ENCODE results near the gene WDR33.
"Not testable (repeated sequence)": the region's sequence is repeated elsewhere in the genome, so short reads cannot be mapped to it uniquely, and the experiment has no call there.

Gene WDR33

DNA sequence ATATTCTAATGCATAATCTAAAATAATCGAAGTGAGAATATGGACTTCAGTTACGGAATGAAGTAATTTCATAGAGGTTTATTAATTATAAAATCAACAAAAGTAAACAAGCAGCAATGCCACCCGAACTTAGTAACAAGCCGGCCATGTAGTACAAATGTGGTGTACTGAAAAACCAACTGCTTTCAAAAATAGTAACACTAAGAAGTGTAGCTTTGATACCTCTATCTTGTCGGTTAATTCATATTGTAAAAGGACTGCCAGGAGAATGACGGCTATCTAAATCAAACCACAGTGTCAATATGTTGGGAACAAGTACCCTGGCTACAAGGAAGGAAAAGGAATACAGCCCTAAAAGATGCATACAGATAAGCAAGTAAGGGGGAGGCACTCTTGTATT, 48.5 kb downstream of the WDR33 start:
- DNase-seq: no peak

- DNase-seq: no peak
These were observed 51.0 kb downstream of the WDR33 start for GRCh38 chr2:127759931-127760330.

DNA sequence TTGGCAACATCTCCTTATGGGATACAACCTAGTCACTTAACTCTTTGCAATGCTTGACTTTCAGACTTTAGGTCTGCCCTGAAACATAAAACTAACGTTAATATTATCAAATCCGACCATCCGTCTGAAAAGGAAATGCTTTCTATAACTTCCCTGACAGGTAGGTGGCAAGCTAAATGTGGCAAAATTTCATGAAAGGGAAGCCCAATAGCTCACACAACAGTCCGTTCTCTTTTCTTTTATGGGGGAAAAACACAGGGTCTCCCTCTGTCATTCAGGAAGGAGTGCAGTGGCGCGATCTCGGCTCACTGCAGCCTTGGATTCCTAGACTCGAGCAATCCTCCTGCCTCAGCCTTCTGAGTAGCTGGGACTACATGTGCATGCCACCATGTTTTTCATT, 56.8 kb downstream of the WDR33 start:
- DNase-seq: no peak

DNA sequence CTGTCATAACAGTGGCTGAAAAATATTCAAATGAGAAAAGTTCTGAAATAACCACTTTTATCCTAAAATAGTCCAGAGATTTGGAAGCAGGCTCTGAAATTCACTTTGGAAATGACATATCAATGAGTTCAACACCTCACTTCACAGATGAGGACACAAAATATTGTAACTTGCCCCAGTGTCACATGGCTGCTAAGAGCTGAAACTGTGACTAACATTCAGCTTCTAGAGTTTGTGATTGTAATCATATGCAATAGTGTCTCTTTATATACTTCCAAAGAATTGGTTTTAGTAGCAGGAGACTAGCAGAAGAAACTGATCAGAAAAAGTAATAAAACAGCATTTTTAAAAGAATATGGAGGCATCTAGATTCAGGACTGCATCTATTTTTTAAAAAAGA, 57.6 kb downstream of the WDR33 start:
- no peak for DNase-seq

DNA sequence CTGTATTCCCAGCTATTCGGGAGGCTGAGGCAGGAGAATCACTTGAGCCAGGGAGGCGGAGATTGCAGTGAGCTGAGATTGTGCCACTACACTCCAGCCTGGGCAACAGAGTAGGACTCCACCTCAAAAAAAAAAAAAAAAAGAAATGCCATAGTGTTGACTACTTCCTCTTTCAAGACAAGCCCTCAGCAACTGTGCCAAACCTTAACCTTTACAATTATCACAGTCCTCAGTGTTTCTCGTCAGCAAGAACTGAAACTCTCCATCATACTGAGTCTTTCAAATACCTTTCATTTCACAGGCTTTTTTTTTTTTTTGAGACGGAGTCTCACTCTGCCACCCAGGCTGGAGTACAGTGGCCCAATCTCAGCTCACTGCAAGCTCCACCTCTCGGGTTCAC, 61.4 kb downstream of the WDR33 start:
- DNase-seq: not testable (repeated sequence)

GRCh38 chr2:127747621-127748020, 63.4 kb downstream of the WDR33 start:
- DNase-seq: no peak

DNA sequence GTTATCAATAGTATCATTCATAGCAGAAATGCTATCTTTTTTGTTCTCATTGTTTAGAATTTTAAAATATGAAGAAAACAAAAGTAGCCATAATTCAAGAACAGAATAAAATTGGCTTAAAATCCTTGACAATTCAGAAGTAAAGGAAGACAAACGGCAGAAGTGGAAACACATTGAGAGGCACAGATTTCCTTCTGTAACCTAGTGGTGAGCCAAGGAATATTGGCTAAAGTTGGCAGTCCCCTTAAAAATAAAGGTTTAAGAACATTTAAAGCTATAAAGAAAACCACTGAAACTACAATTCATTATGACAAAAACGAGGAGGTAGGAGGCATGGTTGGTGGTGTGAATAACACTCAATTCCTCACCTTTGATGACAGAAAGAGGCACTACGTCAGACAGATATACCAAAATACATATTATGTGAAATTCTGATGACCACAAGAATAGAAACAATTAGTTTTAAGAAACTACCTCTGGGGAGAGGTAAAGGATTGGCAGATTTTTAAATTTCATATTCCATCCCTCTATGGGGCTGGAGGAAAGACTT, 67.4 kb downstream of the WDR33 start:
- DNase-seq: no peak

DNA sequence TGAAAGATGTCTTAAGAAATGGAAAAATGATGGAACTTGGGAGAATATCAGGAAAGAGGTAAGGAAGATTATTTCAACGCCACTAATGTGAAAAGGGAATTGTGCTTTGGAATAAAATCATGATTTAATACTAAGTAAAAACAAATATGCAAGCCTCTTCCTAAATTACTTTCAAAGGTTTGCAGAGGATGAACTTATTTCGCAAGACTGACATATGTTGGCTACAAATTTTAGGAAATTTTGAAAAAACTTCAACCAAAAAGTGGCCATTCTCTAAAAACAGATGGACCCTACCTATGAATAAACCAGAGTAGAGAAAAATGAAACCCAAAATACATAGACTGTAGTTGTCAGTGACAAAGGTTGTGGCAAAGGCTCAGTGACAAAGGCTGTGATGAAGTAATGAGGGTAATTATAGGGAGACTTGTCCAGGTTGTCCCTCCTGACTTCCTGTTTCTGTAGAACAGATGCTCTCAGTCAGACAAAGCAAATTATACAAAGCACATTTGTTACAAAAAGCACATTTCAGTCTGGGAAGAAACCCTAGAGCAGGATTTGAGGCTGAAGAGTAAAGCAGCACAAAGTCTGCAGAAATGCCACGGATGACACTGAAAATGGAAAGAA, 70.2 kb downstream of the WDR33 start:
- no peak for DNase-seq

DNA sequence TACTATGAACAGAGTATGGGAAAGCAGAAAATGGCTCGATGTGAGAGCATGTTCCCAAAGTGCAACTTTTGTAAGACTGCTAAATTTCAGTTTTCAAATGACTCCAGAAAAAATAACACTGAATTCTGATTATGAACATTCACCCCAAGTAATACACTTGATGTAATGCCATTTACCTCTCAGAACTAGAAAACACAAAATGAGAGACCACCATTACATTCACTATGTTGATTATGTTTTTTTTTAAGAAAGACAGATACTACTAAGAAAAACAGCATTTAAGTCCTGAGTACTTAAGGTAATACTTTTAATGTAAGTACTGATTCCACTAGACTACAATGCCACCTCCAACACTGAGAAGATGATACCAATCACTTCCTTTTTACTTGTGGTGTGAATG, 71.2 kb downstream of the WDR33 start:
- no peak for DNase-seq

- no peak for DNase-seq
These were observed 73.1 kb downstream of the WDR33 start for GRCh38 chr2:127737892-127738291.

GRCh38 chr2:127735537-127736399, 75.2 kb downstream of the WDR33 start:
- no peak for DNase-seq

DNA sequence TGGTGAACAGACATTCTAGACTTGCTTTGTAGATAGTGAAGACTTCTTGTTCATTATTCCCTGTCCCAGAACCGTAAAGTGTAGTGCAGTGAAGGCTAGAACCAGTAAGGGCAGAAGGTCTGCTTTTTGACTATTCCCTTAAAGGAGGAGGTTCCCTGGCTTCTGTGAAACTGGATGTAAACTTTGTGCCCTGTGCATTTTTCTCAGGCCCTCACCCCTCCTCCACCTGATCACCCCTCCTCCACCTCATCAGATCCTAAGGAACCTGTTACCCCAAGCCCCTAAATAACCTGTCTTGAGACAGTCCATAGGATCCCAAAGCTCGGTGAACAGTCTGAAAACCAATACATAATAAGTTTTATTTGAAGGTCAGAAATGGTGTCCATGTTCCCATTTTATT, 75.9 kb downstream of the WDR33 start:
- no peak for DNase-seq

GRCh38 chr2:127733816-127734537, 77.0 kb downstream of the WDR33 start:
- no peak for DNase-seq

DNA sequence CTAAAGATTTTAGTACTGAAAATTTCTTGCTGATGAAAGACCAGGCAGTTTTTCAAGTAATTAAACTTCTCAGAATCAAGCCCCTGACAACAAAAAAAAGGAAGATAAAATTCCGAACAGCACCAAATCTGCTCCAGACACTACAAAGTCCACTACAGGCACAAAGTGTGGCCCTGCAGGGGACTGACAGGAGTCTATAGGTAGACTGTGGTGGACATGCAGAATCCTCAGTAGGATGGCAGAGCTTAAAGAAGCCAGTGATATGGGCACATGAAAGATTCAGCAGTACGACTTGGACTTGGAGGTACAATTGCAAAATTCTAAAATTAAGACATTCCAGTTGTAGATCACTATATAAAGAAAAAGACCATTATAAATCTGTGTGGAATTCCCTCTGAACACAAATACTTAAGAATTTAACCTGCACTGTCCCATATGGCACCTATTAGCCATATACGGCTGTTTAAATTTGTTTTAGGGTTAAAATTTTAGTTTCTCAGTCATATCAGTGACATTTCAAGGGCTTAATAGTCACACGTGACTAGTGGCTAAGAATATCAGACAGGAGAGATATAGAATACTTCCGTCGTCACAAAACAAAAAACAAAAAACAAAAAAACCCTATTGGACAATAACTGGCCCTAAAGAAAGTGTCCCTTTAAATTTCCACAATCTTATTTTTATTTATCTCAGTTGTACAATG, 77.7 kb downstream of the WDR33 start:
- no peak for DNase-seq

DNA sequence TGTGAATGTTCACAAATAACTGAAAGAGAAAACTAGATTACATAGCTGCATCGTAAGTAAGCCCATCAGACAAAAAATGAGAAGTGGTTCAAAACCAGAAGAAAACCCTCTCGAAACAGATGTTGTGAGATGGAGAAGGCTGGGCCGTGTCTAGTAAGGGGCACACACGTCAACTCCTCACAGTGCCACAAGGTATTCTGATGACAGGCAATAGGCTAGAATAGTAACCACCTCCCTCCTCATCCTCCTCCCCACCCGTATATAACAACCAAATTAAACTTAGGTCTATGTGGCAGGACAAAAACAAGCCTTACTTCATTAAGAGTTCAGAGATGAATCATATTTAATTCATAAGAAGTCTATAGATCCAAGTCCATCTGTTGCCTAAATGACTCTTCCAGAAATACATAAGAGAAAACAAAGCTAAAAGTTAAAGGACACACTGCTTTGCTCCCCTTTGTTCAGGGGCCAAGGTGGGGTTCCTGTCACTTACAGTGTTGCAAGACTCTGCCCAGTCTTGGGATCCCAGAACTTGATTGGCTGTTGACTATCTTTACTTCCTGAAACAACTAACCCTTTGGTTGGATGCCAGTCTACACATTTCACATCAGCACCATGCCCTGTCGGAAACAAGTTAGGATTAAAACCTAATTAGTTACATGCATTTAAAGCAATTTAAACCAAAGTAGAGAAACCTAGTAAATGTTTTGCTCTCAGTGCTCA, 84.7 kb downstream of the WDR33 start:
- no peak for DNase-seq

DNA sequence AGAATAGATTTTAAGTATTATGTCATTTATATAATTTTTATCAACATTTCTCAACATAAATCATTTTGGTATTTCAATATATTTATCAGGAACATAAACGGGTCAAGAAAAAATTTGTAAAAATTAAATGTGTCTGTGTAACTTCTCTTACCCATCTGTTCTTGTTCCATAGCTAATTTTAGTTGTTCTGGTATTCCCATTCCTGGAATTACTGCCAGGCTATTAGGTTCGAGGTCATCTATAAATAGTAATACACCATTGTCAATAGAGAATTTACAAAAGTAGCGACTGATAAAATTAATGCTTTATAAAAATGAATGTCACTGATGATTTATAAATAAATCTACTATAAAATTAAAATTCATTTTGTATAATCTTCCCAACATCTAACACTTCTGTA, 88.2 kb downstream of the WDR33 start:
- DNase-seq: no peak

DNA sequence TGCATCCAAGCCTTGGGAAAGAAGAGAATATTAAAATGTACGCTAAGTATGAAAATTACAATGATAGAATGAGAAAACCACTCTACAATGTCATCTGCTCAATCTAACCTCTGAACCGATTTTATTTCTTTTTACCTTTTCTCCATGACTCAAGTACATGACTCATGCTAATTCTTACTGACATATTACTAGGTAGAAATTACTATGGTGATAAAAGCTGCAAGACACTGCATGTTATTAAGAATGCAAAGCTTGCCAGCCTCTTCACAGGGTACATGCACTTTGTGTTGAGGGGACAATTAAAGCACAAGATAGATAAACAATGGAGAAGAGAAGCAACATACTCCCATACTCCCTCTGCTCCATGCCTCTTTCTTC, 89.0 kb downstream of the WDR33 start:
- no peak for DNase-seq

- DNase-seq: no peak
These were observed 89.5 kb downstream of the WDR33 start for GRCh38 chr2:127721311-127721977.

DNA sequence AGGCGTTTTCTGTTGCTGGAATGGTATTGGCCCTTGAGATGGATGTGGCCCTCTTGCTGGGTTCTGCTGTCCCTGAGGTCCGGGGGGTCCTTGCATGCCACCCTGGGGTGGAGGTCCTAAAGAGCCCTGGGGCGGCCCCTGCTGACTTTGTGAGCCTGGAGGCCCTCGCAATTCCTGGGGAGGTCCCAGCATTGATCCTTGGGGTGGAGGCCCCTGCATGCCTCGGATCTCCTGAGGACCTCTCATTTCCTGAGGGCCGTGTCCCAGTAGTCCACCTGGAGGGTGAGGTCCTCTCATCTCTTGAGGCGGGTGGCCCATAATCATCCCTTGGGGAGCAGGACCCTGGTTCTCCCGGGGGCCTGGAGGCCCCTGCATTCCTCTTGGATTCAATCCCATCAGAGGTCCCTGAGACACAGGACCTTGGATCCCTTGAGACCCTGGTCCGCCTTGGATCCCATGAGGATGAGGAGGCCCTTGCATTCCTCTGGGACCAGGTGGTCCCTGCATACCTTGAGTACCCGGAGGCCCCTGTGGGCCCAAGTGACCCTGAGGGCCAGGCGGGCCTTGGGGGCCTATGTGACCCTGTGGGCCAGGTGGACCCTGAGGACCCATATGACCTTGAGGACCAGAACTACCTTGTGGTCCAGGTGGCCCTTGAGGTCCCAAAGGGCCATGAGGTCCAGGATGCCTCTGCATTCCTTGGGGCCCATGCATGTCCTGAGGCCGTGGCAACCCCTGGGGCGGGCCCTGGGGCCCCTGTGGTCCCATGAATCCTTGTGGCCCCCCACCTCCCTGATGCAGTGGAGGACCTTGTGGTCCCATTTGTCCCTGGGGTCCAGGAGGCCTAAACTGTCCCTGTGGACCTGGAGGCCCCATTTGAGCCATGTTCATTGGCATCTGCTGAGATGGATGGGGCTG, 91.4 kb downstream of the WDR33 start:
- no peak for DNase-seq

DNA sequence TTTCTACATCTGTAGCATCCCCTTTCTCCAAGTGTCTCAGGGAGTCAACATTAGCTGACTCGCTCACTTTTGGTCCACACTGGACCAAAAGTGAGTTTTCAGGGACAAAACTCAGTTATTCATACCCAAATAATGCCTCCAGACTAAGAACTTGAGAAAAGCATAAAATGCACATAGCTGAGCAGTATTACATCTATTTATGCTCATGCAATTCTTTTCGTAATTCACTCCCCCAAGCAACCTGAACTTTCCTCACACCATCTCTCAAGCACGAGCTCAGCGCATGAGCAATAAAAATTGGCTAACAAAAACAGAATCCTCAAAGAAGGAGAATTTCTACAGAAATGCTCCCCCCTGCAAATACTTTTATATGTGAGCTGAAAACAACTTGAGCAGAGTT, 92.7 kb downstream of the WDR33 start:
- no peak for DNase-seq

Data from NCI-H524 (cell line).